Glomerular visceral epithelial cell (primary cell): ENCODE measurements around the gene KRTAP9-8.
"Not testable (repeated sequence)": the region's sequence is repeated elsewhere in the genome, so short reads cannot be mapped to it uniquely, and the experiment has no call there.

Experiments used
- DNase-seq: peaks from one replicate; pipeline ENCODE4 v3.0.0-alpha.2; 2016; ENCODE audit errors: extremely low spot score

KRTAP9-8 gene, protein sequence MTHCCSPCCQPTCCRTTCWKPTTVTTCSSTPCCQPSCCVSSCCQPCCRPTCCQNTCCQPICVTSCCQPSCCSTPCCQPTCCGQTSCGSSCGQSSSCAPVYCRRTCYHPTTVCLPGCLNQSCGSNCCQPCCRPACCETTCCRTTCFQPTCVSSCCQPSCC

DNA sequence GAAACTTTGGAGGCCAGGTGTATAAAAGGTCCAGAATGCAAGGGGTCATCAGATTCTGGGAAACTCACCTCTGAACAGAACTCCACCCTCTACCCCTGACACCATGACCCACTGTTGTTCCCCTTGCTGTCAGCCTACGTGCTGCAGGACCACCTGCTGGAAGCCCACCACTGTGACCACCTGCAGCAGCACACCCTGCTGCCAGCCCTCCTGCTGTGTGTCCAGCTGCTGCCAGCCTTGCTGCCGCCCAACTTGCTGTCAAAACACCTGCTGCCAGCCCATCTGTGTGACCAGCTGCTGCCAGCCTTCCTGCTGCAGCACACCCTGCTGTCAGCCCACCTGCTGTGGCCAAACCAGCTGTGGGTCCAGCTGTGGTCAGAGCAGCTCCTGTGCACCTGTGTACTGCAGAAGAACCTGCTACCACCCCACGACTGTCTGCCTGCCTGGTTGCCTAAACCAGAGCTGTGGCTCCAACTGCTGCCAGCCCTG, at the start of gene KRTAP9-8:
Gene KRTAP9-8 (plus strand): TSS at position 51 of the 489 bp plus-strand sequence. CDS start 53 bp downstream, at position 104.
- not testable (repeated sequence) for DNase-seq

DNA sequence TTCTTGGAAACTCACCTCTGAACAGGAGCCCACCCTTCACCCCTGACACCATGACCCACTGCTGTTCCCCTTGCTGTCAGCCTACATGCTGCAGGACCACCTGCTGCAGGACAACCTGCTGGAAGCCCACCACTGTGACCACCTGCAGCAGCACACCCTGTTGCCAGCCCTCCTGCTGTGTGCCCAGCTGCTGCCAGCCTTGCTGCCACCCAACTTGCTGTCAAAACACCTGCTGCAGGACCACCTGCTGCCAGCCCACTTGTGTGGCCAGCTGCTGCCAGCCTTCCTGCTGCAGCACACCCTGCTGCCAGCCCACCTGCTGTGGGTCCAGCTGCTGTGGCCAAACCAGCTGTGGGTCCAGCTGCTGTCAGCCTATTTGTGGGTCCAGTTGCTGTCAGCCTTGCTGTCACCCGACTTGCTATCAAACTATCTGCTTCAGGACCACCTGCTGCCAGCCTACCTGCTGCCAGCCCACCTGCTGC, 47.9 kb upstream of the KRTAP9-8 start, which contains the start of gene KRTAP9-1:
Gene KRTAP9-1 (plus strand): TSS at position 51 of the 482 bp plus-strand sequence. CDS start 0 bp downstream, at position 51.
- not testable (repeated sequence) for DNase-seq

DNA sequence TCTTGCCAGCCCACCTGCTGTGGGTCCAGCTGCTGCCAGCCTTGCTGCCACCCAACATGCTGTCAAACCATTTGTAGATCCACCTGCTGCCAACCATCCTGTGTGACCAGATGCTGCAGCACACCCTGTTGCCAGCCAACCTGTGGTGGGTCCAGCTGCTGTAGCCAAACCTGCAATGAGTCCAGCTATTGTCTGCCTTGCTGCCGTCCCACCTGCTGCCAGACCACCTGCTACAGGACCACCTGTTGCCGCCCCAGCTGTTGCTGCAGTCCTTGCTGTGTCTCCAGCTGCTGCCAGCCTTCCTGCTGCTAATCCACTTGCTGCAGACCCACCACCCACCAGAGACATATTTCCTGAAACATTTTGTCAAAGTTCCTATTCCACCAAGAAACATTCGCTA, 47.5 kb upstream of the KRTAP9-8 start:
- DNase-seq: no peak

DNA sequence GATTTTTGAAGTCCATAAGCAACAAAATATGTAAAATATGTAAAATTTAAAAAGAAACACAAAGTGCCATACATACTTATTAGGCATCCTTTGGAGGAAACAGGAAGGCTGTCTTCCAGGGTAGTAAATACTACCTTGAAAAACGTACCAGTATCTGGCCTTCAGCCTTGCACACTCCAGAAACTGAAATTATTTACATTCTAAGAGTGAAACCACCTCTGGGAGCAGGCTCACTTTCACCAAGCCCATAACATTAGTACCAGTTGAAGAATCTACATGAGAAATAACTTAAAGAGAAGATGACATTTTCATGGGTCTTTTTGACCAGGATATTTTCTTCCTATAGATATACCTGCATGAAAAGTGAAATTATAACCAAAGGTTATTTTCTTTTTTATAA, 41.7 kb upstream of the KRTAP9-8 start:
- no peak for DNase-seq

DNA sequence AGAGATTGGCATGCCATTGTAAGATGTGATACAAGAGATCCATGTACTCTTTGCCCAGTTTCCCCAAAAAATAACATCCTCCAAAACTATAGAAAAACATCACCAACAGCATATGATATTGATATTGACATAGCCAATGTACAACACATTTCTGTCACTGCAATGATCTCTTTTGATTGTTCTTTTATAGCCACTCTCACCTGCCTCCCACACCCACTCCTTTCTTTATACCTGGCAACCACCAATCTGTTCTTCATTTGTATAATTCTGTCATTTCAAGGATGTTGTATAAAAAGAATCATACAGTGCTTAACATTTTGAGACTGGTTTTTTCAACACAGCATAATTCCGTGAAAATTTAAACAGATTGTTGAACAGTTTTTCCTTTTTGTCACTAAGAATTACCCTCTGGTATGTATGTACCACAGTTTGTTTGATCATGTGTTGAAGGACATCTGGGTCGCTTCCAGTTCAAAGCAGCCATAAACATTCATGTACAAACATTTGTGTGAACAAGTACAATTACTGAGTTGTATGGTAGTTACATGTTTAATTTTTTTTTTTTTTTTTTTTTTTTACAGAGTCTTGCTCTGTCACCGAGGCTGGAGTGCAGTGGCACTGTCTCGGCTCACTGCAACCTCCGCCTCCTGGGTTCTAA, 38.2 kb upstream of the KRTAP9-8 start:
- DNase-seq: no peak

DNA sequence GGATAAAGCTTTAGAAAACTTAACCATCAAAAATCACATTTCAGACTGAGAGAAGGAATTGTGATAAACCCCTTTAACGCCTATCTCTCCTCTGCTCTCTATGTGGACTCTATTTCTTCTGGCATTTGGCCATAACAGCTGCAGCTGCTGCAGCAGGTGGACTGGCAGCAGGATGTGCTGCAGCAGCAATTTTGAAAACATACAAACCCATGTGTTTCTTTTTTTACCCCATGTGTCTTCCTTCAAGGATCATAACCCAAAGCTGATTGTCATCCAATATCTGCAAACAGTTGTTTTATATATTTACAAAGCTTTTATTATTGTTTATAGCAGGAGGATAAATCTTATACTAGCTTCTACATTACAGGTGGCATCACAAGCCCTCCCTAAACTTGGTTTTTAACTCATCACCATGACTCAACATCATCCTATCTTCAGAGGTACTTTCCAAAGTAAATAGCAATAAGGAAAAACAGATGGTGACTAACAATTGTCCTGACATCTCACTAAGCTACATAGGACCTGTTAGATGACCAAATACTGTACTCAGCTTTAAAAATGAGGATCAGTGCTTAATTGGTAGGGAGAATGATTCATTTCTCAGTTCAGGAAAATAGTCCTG, 25.8 kb upstream of the KRTAP9-8 start:
- peak; percentile 5 for DNase-seq

DNA sequence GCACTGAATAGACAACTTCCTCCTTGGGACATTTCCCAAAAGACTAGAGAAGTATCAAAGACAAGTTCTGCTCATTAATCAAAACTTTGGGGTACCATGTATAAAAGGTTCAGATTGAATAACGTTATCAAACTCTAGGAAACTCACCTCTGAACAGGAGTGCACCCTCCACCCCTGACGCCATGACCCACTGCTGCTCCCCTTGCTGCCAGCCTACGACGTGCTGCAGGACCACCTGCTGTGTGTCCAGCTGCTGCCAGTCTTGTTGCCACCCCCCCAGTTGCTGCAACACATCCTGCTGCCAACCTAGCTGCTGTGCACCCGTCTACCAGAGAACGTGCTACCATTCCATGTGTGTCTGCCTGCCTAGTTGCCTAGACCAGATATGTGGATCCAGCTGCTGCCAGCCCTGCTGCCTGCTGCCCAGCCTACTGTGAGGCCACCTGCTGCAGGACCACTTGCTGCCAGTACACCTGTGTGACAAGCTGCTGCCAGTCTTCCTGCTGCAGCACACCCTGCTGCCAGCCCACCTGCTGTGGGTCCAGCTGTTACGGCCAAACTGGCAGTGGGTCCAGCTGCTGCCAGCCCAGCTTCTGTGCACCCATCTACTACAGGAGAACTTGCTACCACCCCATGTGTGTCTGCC, 25.2 kb upstream of the KRTAP9-8 start:
- DNase-seq: no peak

DNA sequence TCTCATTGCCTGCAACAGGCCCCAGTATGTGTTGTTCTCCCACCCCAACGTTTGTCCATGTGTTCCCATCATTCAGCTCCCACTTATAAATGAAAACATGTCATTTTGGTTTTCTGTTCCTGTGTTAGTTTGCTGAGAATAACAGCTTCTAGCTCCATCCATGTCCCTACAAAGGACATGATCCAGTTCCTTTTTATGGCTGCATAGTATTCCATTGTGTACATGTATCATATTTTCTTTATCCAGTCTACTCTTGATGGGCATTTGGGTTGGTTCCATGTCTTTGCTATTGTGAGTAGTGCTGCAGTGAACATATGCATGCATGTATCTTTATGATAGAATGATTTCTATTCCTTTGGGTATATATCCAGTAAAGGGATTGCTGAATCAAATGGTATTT, 22.1 kb upstream of the KRTAP9-8 start:
- DNase-seq: no peak

DNA sequence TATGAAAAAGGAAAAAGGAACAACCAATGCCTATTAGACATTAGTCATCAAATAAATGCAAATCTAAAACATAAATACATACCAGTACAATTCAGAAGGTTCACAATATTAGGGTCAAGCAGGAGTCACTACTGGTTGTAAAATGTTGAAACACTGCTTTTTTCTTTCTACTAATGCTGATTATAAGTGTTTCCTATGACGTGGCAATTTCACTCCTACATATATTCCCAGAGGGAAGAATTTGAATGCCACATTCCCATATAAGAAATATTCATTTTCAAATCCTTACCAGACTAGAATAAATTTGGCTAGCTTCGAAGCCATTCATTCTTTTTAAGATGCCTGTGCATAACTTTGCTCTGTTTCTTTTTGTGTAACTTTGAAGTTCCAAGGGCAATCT, 14.0 kb upstream of the KRTAP9-8 start:
- no peak for DNase-seq

DNA sequence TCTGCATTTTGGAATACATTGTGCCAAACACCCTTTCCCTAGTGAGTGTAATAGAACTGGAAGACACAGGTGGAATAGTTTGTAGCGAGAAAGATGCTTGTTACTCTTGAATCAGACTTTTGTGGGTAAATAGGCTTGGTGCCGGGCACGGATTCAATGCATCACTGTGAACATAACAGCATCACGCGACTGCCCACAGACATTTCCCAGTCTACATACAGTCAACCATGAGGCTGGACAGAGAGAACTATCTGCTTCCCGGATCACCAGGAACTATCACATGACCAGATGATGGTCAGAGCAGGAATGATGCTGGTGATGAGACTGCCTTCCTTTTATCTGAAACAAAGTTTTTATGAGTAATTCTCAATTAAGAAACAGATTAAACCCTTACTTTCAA, 11.7 kb upstream of the KRTAP9-8 start:
- DNase-seq: no peak

DNA sequence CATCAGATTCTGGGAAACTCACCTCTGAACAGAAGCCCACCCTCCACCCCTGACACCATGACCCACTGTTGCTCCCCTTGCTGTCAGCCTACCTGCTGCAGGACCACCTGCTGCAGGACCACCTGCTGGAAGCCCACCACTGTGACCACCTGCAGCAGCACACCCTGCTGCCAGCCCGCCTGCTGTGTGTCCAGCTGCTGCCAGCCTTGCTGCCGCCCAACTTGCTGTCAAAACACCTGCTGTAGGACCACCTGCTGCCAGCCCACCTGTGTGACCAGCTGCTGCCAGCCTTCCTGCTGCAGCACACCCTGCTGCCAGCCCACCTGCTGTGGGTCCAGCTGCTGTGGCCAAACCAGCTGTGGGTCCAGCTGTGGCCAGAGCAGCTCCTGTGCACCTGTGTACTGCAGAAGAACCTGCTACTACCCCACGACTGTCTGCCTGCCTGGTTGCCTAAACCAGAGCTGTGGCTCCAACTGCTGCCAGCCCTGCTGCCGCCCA, 11.2 kb upstream of the KRTAP9-8 start, which contains the start of gene KRTAP9-2:
Gene KRTAP9-2 (plus strand): TSS at position 51 of the 498 bp plus-strand sequence. CDS start 7 bp downstream, at position 58.
- not testable (repeated sequence) for DNase-seq

DNA sequence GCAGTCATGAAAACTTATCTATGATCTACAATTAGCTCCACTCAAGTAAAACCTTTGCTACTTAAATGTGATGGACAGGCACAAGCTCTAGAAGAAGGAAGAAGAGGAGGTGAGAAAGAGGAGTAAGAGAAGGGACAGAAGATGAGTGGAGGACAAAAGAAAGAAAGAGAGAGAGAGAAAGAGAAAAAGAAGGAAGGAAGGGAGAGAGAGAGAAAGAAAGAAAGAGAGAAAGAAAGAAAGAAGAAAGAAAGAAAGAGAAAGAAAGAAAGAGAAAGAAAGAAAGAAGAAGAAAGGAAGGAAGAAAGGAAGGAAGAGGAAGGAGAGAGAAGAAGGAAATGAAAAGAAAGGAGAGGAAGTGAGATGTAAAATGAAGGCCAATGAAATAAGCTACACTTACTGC, 7.7 kb upstream of the KRTAP9-8 start:
- DNase-seq: no peak

DNA sequence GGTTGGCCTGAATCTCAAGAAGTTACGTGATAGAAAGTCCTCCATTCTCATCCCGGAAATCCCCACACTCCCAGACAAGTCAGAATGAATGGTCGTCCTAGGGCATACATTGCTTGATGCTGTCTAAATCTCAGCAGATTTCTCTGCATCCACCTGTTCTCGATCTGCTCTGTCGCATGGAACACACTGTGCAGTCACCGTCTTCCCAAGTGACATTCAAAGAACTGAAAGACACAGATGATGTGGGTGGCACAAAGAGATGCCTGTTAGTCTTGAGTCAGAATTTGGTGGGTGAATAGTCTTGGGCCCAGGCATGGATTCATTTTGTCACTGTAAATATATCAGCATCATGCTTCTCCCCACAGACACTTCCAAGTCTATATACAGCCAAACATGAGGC, 6.1 kb upstream of the KRTAP9-8 start:
- no peak for DNase-seq

DNA sequence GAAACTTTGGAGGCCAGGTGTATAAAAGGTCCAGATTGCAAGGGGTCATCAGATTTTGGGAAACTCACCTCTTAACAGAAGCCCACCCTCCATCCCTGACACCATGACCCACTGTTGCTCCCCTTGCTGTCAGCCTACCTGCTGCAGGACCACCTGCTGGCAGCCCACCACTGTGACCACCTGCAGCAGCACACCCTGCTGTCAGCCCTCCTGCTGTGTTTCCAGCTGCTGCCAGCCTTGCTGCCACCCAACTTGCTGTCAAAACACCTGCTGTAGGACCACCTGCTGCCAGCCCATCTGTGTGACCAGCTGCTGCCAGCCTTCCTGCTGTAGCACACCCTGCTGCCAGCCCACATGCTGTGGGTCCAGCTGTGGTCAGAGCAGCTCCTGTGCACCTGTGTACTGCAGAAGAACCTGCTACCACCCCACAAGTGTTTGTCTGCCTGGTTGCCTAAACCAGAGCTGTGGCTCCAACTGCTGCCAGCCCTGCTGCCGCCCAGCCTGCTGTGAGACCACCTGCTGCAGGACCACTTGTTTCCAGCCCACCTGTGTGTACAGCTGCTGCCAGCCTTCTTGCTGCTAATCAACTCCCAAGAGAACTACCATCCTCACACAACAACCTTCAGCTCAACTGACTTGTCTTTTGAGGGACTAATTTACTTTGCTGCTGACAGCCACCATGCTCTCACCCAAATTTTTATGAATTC, 5.2 kb upstream of the KRTAP9-8 start, which contains the start of gene KRTAP9-3:
Gene KRTAP9-3 (plus strand): TSS at position 51 of the 707 bp plus-strand sequence. CDS start 53 bp downstream, at position 104.
- not testable (repeated sequence) for DNase-seq

DNA sequence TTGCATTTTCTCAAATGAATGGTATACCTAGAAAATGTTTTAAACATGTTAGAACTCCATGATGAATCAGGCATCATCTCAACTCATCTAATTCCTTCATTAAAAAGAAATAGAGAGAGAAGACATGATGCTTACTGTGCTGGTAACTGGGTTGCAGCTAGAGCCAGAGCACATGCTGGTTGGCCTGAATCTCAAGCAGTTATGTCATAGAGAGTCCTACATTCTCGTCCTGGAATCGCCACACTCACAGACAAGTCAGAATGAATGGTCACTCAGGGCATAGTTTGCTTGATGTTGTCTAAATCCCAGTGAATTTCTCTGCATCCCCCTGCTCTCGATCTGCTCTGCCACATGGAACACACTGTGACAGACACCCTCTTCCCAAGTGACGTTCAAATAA, 683 bp upstream of the KRTAP9-8 start:
- not testable (repeated sequence) for DNase-seq

DNA sequence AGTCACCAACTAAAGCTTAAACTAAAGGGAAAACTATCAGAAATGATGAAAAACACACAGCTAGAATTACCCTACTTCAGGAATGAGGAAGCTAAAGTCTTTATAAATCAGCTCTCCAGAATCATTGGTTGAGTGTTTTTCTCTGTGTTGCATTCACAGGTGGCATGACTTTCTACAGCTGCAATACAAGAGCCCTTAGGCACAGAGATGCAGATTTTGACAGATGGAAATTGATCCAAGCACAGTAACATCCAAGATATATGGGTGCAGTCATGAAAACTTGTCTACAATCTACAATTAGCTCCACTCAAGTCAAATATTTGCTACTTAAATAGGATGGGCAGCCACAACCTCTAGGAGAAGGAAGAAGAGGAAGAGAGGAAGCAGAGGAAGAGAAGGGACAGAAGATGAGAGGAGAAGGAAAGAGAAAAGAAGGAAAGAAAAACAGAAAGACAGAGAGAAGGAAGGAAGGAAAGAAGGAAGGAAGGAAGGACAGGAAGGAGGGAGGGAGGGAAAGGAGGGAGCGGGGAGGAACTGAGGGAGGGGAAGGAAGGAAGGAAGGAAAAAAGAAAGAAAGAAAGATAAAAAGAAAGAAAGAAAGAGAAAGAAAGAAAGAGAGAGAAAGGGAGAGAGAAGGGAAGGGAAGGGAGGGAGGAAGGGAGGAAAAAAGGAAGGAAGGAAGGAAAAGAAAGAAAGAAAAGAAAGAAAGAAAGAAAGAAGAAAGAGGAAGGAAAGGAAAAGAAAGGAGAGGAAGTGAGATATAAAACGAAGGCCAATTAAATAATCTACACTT, 9.4 kb downstream of the KRTAP9-8 start:
- DNase-seq: not testable (repeated sequence)

DNA sequence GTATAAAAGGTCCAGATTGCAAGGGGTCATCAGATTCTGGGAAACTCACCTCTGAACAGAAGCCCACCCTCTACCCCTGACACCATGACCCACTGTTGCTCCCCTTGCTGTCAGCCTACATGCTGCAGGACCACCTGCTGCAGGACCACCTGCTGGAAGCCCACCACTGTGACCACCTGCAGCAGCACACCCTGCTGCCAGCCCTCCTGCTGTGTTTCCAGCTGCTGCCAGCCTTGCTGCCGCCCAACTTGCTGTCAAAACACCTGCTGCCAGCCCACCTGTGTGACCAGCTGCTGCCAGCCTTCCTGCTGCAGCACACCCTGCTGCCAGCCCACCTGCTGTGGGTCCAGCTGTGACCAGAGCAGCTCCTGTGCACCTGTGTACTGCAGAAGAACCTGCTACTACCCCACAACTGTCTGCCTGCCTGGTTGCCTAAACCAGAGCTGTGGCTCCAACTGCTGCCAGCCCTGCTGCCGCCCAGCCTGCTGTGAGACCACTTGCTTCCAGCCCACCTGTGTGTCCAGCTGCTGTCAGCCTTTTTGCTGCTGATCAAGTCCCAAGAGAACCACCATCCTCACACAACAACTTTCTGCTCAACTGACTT, 11.9 kb downstream of the KRTAP9-8 start, which contains the start of gene KRTAP9-4:
Gene KRTAP9-4 (plus strand): TSS at position 51 of the 604 bp plus-strand sequence. CDS start 34 bp downstream, at position 85.
- not testable (repeated sequence) for DNase-seq

DNA sequence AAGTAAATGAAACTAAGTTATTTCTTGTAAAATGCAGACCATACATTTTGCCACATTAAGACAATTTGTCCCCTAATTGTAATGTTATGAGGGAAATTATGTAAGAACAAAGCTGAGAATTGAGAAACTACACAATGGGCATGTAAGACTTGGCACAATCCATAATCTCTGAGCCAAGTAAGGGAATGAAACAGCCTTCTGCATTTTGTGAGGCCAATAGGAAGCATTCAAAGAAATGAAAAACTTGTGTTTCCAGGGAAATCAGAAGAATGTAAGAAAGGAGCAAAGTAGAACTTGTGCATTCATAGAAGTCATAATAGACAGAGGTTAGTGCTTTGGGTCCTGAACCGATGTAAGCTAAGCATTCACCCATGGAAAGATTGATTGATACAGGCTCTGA, 13.5 kb downstream of the KRTAP9-8 start:
- no peak for DNase-seq

DNA sequence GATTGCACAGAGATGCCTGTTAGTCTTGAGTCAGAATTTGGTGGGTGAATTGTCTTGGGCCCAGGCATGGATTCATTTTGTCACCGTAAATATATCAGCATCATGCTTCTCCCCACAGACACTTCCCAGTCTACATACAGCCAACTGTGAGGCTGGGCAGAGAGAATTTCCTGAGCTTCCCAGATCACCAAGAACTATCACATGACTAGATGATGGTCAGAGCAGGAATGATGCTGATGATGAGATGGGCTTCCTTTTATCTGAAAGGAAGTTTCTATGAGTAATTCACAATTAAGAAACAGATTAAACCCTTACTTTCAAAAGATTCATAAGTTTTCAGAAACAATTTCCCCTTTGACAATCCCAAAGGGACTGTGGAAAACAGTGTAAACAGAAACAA, 17.1 kb downstream of the KRTAP9-8 start:
- no peak for DNase-seq
